GM10266 (cell line): ENCODE results near the gene RPSA.

Experiments
- DNase-seq: peaks from one replicate; pipeline ENCODE4 v3.0.0; 2012; ENCODE audit errors: extremely low spot score
- CTCF ChIP-seq: IDR thresholded peaks from 2 replicates; pipeline ENCODE4 v1.5.1; 2012; ENCODE audit warnings: mild to moderate bottlenecking, low read depth; ENCODE audit not compliant: control insufficient read depth, insufficient read depth; ENCODE audit errors: missing control alignments

Gene RPSA

GRCh38 chr3:39383881-39384664 is 22.4 kb upstream of the RPSA start:
- peak; percentile 95 for DNase-seq
- no peak for TF ChIP-seq CTCF

GRCh38 chr3:39384665-39385000 is 21.9 kb upstream of the RPSA start:
- TF ChIP-seq CTCF = no peak
- DNase-seq = no peak

- TF ChIP-seq CTCF = no peak
- DNase-seq = no peak
Observed at GRCh38 chr3:39385456-39386090, 20.9 kb upstream of the RPSA start.

GRCh38 chr3:39386318-39386717 is 20.2 kb upstream of the RPSA start:
- no peak for DNase-seq
- no peak for TF ChIP-seq CTCF

GRCh38 chr3:39387411-39387975 is 19.0 kb upstream of the RPSA start:
- DNase-seq = no peak
- no peak for TF ChIP-seq CTCF

- DNase-seq = no peak
- TF ChIP-seq CTCF = no peak
Observed at GRCh38 chr3:39388153-39388552, 18.4 kb upstream of the RPSA start.

- peak; percentile 76 for DNase-seq
- no peak for TF ChIP-seq CTCF
Observed at GRCh38 chr3:39388741-39389248, 17.7 kb upstream of the RPSA start.
